NCI-H345 treated with DMSO at 0.1 percent for 48 hours (cell line): Measurements from ENCODE around the gene SYT7.

Source experiments
- DNase-seq: peaks from one replicate; lab custom pipeline; 2025; ENCODE audit not compliant: unreplicated experiment; lab: John Stamatoyannopoulos, UW

SYT7 gene

DNA sequence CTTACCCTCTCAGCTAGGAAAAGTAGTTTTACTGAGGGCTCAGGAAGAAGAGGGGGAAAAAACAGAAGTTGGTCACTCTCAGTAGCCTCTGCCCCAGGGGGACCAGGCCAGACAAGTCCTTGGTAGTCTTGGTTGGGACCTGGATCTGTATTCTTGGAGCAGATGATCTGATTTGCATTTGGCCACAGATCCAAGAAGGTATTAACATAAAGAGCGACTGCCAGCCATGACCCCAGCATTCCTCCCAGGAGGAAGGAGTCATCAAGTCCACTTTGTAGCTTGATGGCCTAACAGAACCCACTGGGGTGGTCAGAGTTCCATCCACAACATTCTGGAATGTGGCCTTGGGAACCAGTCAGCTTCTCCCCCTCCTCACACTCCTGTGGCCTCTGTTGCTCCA lies 78.4 kb downstream of the SYT7 start:
- DNase-seq: no peak

DNA sequence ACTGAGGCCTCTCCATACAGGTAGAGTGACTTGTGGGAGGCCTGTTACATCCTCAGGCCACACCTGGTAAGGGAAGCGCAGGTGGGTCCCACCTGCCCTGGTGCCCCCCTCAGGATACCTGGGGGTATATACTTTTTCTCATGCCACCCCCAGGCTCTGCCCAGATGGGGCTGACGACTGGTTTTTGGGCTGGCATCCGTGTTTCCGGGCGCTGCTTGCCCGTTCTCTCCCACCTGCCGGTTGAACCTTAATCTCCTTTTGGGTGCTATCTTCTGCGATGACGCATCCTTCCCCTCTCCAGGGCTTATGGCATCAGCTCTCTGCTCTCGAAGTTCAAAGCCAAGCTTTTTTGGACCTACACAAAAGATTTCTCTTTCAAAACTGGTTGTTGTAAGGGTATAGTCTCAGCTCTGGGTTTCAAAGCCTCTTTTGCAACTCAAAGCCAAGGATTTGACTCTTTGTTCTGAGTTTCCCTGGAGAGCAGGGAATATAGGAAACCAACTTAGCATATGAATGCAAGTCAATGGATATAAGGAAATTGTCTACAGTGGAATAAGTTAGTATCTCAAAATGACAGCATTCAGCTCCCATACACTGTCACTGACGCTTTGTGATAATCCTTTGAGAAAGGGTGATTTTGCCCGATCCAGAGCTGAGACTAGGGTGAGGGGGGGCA lies 80.9 kb downstream of the SYT7 start:
- DNase-seq: no peak

DNA sequence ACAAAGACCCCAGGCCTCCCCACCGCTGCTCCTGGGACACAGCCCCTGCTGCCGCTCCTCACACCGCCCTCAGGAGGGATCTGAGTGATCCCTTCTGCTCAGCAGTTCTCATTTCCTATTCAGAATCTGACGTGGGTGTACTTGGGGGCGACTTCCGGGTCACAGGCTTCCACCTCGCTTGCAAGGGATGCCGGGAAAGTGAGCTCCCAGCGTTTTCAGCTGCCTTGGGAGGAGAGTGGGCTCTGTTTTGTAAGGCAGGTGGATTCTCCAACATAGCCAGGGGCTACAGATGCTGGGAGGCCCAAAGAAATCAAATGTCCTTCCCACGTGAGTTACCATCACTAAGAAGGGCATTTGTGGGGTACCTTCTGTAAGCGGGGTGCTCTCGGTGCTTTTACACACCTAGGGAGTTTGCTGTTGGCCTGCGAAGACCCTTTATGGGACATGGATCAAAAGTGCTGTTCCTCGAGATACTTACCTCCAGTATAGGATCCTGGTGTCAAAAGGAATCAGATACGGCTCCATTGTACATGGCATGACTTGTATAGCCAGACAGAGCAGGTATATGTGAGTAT lies 82.0 kb downstream of the SYT7 start:
- DNase-seq: no peak

DNA sequence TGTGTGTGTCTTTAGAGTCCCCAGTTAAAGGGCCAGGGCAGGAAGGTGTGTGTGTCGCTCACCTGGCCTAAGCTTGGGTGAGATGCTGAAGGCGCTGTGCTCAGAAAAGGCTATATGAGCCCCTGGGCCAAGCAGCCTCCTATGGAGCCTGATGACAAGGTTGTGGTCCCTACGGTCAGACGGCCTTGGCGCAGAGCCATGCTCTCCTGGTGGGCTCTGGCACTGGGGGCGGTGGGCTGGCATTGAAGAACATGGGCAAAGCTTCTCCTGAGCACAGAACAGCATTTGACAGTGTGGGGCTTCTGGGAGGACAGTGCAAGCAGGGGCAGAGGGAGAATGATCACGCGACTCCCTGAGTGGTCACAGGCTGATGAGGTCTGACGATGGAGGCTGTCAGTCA lies 83.0 kb downstream of the SYT7 start:
- DNase-seq: no peak

DNA sequence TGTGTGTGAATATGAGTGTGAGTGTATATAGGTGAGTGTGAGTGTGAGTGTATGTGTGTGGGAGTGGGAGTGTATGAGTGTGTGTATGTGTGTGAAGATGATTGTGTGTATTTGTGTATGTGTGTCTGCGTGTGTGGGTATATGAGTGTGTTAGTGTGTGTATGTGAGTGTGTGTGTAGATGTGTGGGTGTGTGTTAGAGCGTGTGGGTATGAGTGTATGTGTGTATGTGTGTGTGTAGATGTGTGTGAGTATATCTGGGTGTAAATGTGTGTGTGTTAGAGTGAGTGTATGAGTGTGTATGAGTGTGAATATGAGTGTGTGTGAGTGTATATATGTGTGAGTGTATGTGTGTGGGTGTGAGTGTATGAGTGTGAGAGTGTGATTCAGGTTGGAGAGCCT lies 83.4 kb downstream of the SYT7 start:
- DNase-seq: no peak

DNA sequence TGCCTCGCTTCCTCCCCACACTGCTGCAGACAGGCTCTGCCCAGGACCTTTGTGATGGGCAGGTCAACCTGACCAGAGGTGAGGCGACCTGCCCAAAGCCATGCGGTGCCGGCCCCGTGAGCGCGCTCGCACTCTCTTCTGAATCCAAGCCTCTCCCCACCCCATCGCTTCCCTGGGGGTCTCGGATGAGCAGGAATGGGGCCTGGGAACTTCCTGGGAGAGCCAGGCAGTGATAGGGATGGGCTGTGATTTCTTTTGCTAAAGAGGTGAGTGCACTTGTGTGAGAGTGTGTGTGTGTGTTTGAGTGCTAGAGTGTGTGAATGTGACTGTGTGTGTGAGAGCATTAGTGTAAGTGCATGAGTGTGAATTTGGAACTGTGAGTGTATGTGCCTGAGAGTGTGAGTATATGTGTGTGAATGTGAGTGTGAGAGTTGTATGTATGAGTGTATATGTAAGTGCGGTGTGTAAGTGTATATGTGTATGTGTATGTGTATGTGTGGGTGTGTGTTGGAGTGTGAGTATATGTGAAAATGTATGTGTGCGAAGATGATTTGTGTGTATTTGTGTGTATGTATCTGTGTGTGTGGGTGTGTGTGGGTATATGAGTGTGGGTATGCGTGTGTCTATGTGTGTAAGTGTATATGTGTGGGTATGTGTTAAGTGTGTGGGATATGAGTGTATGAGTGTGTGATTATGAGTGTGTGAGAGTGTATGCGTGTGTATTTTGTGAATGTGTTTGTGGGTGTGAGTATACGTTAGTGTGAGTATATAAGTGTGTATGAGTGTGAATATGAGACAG lies 84.1 kb downstream of the SYT7 start:
- DNase-seq: no peak

DNA sequence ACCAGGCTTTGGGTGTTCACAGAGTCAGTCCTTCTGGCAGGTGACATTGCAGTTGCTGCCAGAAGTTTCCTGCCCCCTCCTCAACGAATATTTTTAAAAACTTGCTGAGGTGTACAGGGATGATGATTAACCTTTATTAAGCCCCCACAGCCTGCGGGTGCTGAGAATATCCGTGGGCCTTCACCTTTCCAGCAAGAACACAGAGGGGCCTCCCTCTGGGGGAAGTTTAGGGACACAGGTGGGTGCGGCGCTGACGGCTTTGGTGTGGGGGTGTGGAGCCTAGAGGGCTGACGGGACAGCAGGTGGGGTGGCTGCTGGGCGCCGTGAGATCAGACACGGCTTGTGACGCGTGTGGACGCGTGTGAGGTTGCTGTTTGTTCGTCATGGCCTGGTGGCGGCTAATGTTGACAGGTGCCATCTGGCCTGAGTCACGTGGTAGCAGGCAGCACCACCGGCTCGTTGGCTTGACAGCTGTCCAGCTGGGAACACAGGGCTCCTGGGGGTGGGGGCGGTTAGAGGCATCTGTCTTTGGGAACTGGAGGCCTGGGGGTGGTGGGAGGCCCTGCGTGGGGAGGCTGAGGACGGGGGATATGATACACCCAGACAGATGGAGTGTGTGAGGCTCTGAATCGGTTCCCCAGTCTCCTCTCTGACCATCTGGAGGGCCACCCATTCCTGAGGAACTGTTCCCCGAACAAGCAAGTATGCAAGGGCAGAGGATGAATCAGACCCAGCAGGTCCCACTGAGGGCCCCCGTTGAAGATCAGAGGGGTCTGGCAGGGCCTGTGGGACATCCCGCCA lies 84.9 kb downstream of the SYT7 start:
- no peak for DNase-seq

DNA sequence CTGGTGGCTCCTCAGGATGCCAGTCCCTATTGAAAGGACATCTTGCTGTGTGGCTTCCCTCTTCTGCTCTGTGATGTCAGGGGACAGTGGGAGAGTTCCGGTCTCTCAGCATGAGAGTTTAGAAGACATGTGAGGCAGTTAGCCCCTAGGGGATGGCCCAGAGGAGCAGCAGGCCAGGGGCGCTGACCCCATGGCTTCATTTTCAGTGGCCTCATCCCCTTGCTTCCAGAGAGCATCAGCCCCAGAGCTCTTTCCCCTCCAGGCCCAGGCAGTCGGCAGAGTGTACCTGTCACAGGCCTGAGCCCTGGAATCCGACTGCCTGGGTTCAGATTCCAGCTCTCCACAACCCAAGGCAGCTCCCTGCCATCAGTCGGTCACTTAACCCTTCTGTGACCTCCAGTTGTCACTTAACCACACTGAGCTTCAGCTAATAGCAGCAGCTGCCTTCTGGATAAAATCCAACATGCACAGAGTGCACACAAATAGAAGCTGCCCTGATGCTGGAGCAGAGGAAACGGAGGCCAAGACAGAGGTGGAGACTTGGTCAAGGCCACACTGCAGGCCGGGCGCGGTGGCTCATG lies 86.4 kb downstream of the SYT7 start:
- no peak for DNase-seq

DNA sequence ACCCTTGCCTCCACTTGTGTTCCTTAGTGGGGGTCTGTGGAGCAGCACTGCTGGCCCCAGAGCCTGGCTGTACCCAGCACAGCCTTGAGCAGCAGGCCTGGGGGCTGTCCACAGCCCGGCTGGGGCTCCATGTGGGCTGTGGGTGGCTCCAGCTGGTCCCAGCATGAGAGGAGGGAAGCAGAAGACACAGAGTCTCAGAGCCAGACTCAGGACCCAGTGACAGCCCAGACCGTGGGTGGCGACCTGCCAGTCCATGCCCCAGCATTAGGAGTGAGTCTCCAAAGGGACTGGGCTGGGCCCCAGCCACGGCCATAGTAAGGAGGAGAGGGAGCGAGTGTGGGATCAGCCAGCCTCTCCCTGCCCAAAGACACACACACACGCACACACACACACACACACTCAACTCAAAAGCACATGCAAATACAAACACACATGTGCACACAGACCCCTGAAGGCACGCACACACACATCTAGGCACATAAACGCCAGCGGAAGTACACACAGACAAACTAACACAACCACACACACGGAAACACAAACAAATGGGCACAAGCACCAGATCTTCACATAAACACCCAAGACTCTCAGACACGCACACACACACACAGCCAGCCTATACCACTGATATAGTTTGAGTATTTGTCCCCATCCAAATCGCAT lies 89.0 kb downstream of the SYT7 start:
- no peak for DNase-seq

DNA sequence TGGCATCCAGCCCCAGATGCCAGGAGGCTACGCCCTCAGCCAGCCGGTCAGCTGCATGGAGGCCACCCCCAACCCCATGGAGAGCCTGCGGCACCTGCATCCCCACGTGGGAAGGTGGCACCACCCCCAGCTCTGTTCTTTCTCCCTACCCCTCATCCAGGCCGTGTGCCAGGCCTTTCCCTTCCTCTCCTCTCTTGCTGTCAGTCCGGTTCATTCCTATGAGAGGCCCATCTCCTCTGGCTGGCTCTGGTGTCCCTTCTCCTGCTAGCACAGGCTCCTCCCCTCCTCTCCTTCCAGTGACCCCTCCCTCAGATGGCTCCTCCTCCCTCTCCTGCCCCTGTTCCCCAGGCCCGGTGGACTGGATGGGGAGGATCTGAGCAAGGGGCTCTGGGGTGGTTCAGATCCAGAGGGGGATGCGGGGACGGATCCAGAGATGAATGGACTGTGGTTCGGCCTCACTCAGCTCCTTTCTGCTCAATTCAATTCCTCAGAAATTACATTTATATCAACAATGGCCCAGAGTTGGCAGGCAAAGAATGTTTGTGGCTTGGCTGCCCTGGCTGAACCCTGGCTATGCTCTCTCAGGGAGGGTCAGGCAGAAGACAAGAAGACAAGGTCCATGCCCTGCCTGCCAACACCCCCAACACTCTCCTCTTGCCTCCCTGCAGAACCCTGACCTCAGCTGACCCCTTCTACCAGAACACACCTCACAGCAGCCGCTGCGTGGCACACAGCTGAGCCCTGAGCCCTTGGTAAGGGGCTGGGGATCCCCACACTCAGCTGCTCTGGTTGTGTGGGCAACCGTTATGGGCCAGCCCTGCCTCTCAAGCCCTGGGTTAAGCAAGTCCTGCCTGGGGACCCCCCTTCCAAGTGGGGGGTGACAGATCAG lies 90.8 kb downstream of the SYT7 start:
- no peak for DNase-seq

DNA sequence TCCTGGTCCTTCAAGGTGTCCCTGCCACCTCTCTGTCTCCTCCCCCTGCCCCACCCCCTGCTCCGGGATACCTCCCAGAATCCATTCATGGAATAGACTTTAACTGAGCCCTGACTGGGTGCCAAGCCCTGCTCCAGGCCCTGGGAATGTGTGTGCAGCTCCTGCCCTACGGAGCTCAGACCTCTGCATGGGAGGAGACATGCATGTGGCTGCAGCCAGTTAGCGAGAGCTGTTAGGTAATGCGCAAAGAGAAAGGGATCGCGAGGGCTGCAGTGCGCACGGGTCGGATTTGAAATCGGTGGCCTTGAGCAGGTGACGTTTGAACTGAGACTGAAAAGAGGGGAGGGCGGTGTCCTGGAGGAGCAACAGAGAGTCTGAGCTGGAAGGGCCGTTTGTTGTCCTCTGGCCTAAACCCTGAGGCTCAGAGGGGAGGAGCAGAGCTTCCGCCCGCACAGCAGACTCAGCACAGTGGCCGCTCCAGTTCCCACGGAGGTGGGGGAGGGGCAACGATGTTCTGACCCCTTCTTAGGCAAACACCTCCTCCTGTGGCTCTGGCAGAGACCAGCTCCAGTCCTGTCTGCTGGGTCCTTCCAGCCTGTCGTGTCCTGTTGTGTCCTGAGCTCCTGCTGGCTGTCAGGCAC lies 92.1 kb downstream of the SYT7 start:
- DNase-seq: no peak

DNA sequence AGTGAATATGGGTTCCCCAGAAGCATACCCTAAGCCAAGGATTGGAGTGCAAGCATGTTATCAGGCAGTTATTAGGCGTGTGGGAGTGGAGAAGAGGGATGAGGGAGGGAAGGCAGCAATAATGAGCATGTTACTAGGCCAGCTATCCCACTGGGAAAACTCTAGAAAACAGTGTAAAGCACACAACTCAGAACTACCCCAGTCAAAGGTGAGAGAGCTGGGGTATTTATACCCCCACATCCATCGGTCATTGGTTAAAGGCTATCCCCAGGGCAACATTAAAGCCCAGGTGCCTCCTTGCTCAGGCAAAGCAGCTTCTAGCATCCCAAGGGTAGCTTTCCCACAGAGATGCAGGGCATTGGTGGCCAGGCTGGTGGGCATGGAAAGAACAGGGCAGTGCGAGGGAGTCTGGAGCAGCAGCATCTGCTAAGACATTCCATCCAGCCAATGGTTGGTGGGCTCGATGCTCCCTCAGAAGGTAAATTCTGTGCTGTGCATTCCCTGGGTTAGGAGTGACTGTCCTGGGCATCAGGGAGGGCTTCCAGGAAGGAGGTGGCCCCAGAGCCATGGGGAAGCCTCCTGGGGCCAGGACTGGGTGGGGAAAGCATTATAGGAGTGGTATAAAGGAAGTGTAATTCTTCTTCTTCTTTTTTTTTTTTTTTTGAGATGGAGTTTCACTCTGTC lies 93.4 kb downstream of the SYT7 start:
- DNase-seq: no peak

DNA sequence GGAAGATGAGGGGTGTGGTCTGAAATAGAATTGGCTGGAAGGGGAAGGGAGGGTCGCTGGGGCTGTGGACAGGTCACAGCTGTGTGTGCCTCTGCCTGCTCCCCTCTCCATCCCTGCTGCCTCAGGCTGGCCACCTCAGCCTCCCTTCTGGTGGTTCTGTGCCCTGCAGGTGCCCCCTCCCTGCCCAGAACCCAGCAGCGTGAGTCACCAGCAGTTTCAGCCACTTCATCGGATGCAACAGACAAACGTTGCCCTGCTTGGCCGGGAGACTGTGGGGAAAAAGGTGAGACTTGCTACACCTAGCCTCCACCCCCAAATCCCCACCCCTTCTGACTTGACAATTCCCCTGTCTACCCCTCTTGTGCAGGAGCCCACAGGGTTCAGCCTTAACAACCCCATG lies 94.1 kb downstream of the SYT7 start:
- no peak for DNase-seq

DNA sequence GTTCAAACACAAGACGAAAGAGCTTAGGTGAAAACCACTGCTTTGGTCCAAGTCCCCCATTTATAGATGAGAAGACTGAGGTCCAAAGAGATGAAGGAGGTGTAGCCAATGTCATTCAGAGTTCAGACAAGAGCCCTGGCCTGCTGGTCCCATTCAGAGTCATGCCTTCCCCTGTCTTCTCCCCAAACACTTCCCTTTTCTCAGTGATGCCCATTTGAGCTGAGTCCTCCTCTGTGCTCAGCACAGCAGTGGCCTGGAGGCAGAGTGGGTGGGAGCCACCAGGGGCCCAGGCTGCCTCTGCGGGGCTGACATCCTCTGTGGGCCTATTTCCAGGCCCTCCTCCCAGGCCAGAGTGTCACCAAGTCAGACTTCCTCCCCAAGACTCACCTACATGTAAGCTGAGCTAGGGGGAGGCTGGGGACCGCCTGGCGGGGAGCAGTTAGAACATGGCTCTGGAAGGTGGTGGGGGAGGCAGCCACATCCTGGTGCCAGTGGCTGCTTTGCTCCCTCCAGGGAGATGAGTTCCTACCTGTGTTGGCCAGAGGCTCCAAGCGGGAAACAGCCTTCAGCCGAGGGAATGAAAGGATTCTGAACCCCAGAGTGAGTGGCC lies 94.8 kb downstream of the SYT7 start:
- no peak for DNase-seq

DNA sequence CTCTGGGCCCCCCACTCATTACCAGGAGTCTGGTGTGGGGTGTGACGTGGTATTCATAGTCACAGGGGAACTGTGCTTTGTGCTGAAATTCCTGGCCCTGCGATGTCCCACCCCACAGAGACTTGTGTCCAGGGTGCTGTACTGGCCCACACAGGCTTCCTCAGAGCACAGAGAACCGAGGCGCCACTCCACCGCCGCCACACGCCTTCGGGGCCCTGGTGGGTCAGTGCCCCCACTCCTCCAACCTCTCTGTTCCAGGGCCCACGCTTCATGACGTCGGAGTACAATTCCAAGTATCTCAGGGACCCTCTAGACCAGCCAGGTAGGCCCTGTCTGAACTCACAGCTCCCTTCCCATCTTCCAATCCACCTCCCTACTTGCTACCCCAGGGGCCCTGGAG lies 95.8 kb downstream of the SYT7 start:
- DNase-seq: no peak

DNA sequence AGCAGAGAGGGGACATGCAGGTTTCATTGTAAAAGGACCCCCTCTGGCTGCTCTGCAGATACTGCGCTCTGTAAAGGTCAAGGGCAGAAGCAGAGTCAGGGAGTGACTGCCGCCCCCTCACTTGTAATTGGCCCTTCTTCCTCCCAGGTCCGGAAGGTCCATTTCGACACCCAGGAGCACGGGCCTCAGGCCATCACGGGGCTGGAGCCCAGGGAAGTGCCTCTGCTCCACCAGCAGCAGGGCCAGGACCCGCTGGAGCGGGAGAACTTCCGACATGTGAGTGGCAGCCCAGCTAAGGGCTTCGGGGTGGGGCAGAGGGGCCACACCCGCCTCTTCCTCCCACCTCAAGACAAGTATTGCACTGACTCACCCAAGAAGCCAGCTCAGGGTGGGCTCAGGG lies 96.3 kb downstream of the SYT7 start:
- no peak for DNase-seq

DNA sequence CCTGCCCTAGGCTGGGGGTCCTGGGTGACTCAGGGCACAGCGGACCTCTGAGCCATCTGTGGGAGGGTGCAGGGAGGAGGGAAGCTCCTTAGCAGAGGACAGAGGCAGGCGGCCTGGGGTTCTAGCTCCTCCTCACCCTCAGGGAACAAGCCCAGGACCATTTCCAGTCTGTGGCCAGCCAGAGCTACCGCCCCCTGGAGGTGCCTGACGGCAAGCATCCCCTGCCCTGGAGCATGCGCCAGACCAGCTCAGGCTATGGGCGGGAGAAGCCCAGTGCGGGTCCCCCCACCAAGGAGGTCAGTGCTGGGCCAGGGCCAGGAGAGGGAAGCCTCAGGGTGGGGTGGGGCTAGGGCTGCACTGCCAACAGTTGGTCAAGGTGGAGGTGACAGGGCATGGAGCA lies 98.4 kb downstream of the SYT7 start:
- DNase-seq: no peak

DNA sequence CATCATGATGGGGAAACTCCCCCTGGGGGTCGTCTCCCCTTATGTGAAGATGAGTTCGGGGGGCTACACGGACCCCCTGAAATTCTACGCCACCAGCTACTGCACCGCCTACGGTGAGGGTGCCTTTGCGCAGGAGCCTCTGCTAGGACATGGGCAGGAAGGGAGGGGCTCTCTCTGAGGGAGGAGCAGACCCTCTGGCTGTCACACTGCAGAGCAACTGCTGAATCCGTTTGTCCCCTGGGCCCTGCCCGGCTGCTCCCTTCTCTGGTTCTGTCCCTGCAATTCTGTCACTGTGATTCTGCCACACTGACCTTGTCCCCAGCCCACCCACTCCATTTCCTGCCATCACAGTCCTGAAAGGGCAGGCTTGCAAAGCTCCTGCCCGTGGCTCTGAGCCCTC lies 99.1 kb downstream of the SYT7 start:
- no peak for DNase-seq
